Osteocyte (in vitro differentiated cells): ENCODE measurements around the gene CDH23. TPM values are rescaled to one million over a fixed set of nuclear protein-coding genes. Genes with fewer than 3 reads are reported as not detected.

Experiments used
- DNase-seq: peaks from one replicate; pipeline ENCODE4 v3.0.0; 2021; ENCODE audit warnings: mixed read lengths; ENCODE audit not compliant: unreplicated experiment; ENCODE audit errors: extremely low spot score
- H3K27ac Mint-ChIP-seq: one replicate; pipeline ENCODE4 v1.8.0; 2021; ENCODE audit warnings: mild to moderate bottlenecking, mixed read lengths; ENCODE audit not compliant: unreplicated experiment
- H3K27me3 Mint-ChIP-seq: one replicate; pipeline ENCODE4 v1.8.0; 2021; ENCODE audit warnings: mixed read lengths; ENCODE audit not compliant: unreplicated experiment
- H3K36me3 Mint-ChIP-seq: one replicate; pipeline ENCODE4 v1.8.0; 2021; ENCODE audit warnings: mixed read lengths; ENCODE audit not compliant: unreplicated experiment
- H3K4me1 Mint-ChIP-seq: one replicate; pipeline ENCODE4 v1.8.0; 2021; ENCODE audit warnings: mixed read lengths; ENCODE audit not compliant: unreplicated experiment
- H3K4me3 Mint-ChIP-seq: one replicate; pipeline ENCODE4 v1.8.0; 2021; ENCODE audit warnings: mild to moderate bottlenecking, moderate library complexity, mixed read lengths; ENCODE audit not compliant: unreplicated experiment
- H3K9me3 Mint-ChIP-seq: one replicate; pipeline ENCODE4 v1.8.0; 2021; ENCODE audit warnings: mixed read lengths; ENCODE audit not compliant: unreplicated experiment
- total RNA-seq: library from RNA; stranded (reverse); gene quantifications from 2 replicates; pipeline ENCODE4 v1.2.1, GENCODE V29; 2021
- TF ChIP-seq, protein P1 (sequence below): fragments of 200-600 bp; sonication (generic); IDR thresholded peaks from 2 replicates; pipeline ENCODE4 v1.5.0; 2021; ENCODE audit warnings: antibody characterized with exemption, mild to moderate bottlenecking, moderate library complexity

Gene CDH23
- total RNA-seq, 1 donor from 2014 or later = not detected

DNA sequence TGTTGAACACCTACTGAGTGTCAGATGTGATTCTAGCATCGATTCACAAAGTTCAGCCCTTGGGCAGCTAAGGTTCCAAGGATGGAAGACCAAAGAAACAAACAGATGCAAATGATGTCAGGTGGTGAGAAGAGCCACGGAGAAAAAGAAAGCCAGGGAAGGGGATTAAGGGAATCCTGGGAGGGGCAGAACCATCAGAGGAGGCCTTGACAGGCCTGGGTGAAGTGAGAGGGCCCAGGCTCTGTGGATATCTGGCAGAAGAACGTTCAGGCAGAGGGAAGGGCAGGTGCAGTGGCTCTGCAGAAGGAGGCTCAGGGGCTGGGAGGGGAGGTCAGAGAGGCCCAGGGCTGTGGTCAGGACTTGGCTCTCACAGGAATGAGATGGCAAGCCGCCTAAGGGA is 232.4 kb downstream of the CDH23 start:
- no peaks in the 10 kb centered on the region for H3K36me3 Mint-ChIP-seq
- DNase-seq = no peak
- H3K4me3 Mint-ChIP-seq = no peak overlapping the region
- peaks cover 7% of the 10 kb centered on the region for H3K4me1 Mint-ChIP-seq
- no peaks in the 10 kb centered on the region for H3K9me3 Mint-ChIP-seq
- H3K27ac Mint-ChIP-seq = no peak overlapping the region
- TF ChIP-seq, protein P1, sequence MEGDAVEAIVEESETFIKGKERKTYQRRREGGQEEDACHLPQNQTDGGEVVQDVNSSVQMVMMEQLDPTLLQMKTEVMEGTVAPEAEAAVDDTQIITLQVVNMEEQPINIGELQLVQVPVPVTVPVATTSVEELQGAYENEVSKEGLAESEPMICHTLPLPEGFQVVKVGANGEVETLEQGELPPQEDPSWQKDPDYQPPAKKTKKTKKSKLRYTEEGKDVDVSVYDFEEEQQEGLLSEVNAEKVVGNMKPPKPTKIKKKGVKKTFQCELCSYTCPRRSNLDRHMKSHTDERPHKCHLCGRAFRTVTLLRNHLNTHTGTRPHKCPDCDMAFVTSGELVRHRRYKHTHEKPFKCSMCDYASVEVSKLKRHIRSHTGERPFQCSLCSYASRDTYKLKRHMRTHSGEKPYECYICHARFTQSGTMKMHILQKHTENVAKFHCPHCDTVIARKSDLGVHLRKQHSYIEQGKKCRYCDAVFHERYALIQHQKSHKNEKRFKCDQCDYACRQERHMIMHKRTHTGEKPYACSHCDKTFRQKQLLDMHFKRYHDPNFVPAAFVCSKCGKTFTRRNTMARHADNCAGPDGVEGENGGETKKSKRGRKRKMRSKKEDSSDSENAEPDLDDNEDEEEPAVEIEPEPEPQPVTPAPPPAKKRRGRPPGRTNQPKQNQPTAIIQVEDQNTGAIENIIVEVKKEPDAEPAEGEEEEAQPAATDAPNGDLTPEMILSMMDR = no peak
- peaks cover 27% of the 10 kb centered on the region for H3K27me3 Mint-ChIP-seq

DNA sequence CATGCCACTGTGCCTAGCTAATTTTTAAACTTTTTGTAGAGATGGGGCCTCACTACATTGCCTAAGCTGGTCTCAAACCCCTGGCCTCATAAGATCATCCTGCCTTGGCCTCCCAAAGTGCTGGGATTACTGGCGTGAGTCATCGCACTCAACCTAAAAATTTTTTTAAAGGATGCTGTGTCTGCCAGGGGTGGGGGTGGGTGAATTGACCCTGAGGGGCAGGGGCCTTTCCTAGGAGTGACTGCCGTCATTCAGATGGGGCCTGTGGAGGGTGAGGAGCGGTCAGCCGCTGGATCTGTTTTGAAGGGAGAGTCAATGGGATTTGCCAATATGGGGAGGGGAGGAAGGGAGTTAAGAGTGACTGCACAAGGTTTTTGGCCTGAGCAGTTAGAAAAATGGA is 233.4 kb downstream of the CDH23 start:
- TF ChIP-seq, protein P1 = no peak
- no peak overlapping the region for H3K4me3 Mint-ChIP-seq
- H3K4me1 Mint-ChIP-seq = peaks cover 7% of the 10 kb centered on the region
- H3K27me3 Mint-ChIP-seq = peaks cover 36% of the 10 kb centered on the region
- no peaks in the 10 kb centered on the region for H3K9me3 Mint-ChIP-seq
- no peak overlapping the region for H3K27ac Mint-ChIP-seq
- H3K36me3 Mint-ChIP-seq = no peaks in the 10 kb centered on the region
- no peak for DNase-seq

DNA sequence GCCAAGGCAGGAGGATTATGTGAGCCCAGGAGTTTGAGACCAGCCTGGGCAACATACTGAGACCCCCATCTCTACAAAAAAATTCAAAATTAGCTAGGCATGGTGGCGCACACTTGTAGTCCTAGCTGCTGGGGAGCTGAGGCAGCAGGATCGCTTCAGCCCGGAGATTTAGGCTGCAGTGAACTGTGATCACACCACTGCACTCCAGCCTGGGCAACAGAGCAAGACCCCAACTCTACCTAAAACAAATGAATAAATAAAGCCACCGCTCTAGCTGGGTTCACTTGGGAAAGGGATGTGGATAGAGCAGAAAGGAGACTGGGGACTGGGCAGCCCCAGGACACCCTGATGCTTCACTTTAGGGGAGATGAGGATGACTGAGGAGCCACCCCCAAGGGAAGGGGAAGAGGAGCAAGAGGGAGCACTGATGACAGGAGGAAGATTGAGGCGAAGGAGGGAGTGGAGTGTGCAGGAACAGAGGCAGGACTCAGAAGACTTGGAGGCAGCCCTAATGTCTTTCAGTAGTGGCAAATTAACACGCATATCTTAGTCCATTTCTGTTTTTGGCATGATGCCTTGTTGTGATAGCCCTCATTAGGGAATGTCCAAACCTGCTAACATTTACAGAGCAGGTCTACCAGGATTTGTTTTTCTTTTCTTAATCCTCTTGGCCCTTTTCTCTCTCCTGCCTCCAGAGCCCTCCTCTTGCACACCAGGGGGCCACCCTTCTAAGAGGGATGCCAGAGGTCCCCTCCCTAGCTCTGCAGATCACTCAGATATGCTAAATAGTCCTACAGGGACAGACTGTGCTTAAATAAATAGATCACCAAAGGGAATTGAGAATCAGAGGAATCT is 234.5 kb downstream of the CDH23 start:
- TF ChIP-seq, protein P1 = no peak
- H3K4me1 Mint-ChIP-seq = peaks cover 7% of the 10 kb centered on the region

DNA sequence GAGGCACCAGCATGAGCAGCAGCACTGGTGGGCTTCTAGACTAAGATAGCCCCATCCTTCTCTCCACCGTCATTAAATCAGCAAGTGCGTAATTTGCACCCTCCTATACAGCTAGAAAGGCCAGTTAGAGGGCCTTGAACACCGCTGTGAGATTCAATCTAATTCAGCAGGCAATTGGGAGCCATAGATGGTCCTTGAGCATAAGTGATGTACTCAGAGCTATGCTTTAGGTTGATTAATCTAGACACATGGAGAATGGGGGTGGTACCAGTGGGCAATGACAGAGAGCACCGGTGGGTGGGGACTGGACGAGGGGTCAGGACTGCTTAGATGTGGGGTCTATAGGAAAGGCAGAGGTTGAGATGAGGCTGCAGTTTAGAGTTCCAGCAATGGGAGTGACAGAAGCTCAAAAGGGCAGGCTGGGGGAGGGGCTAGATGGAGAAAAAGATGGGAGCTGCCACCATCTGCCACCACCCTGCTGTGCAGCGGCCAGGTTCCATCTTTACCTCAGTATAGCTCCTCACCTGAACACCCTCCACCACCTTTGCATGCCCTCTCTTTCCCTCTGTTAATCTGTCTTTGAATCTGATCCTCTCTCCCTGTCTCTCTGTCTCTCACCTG is 235.6 kb downstream of the CDH23 start:
- Mint-ChIP-seq H3K27me3 (peaks cover 52% of the 10 kb centered on the region), H3K4me3 (no peak overlapping the region), H3K4me1 (peaks cover 7% of the 10 kb centered on the region), H3K36me3 (no peaks in the 10 kb centered on the region), H3K27ac (no peak overlapping the region), H3K9me3 (no peaks in the 10 kb centered on the region)
- TF ChIP-seq, protein P1 = no peak
- no peak for DNase-seq

More for the DNA sequence above, 234.5 kb downstream of the CDH23 start:
- Mint-ChIP-seq H3K27me3 (peaks cover 45% of the 10 kb centered on the region), H3K4me3 (no peak overlapping the region), H3K27ac (no peak overlapping the region), H3K9me3 (no peaks in the 10 kb centered on the region), H3K36me3 (no peaks in the 10 kb centered on the region)
- no peak for DNase-seq

DNA sequence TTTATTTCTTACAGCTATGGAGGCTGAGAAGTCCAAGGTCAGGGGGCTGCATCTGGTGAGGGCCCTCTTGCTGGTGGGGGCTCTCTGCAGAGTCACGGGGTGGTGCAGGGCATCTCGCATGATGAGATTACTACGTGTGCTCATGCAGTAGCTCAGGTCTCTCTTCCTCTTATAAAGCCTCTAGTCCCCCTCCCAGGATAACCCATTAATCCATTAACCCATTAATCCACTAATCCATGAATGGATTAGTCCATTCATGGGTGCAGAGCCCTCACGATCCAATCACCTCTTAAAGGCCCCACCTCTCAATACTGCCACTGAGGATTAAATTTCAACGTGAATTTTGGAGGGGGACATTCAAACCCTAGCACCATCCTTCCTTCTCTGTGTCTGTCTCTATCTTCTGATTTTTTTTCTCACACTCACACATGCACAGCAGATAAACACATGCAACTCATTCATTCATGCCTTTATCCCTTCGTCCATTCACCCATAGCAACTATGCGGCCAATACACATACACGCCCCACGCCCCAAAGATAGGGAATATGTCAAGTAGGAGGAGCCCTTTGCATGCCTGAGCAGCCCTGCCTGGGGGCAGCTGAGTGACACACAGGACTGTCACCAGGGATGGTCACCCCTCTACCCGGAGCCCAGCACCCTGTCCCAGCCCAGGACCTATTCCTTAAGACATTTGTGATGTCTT is 236.3 kb downstream of the CDH23 start:
- Mint-ChIP-seq H3K9me3 (no peaks in the 10 kb centered on the region), H3K27ac (no peak overlapping the region), H3K4me1 (peaks cover 7% of the 10 kb centered on the region), H3K4me3 (no peak overlapping the region), H3K27me3 (peaks cover 50% of the 10 kb centered on the region), H3K36me3 (no peaks in the 10 kb centered on the region)
- TF ChIP-seq, protein P1 = no peak
- no peak for DNase-seq
